ENCODE results near the gene ACRV1. TPM values are rescaled to one million over a fixed set of nuclear protein-coding genes. Genes with fewer than 3 reads are reported as not detected.

ACRV1 gene
- total and polyA plus RNA-seq, 2 donors (not counting 3 experiments of a cell fraction or from before 2014, with no cell fraction given) = not detected

DNA sequence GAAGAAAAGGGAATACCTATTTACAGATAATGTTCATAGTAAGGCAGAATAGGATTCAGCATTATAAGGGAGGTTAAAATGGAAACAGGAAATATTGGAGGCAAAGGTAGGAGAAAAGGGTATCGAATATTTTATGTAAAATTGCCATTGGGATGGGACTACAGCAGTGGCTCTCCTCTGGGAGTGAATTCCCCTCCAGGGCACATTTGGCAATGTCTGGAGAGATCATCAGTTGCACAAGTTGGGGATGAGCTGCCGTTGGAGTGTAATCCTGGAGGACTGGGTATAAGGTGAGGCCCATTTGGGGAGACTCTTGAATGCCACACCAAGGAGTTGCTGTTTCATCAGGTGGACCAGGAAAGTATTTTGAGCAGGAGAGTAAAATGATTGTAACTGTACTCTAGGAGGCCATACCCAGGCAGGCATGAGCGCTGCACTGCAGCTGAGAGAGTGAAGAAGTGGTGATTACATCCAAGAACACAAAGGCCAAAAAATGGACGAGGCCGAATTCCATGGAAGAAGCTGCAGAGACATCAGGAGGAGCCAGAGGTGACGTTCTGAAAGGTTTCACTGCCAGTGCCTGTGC lies 8.7 kb upstream of the ACRV1 start:
- Histone ChIP-seq H3K4me2 (ENCODE audit: insufficient read depth, low read length) (no peak overlapping the region), H3K4me3 (replicated peaks in 1 of 3; ENCODE audit: insufficient read depth in 1 of 3, low read depth in 1 of 3, low read length in 3 of 3) (no peak overlapping the region), H3K9me1 (replicated peaks; ENCODE audit: control insufficient read depth, extremely low read depth, insufficient read depth, low read length) (no peaks in the 10 kb centered on the region), H3K9ac (replicated peaks; ENCODE audit: extremely low read depth, insufficient read depth, low read length) (no peak overlapping the region), H3K27me3 (ENCODE audit: control insufficient read depth in 2 of 2, insufficient read depth in 2 of 2, low read length in 2 of 2) (no peaks in the 10 kb centered on the region), H3K9me3 (replicated peaks; ENCODE audit: control insufficient read depth, insufficient read depth, low read length) (no peaks in the 10 kb centered on the region), H3K27ac (ENCODE audit: insufficient read depth, low read depth, low read length) (no peak overlapping the region), H3K36me3 (ENCODE audit: control insufficient read depth in 2 of 2, extremely low read depth in 1 of 2, insufficient read depth in 2 of 2, low read length in 2 of 2) (no peaks in the 10 kb centered on the region), H2AFZ (ENCODE audit: low read depth, low read length) (no peak overlapping the region), H3K4me1 (ENCODE audit: control insufficient read depth, extremely low read depth, insufficient read depth, low read length) (no peaks in the 10 kb centered on the region), H3K79me2 (ENCODE audit: control insufficient read depth, insufficient read depth, low read length) (no peaks in the 10 kb centered on the region), H4K20me1 (replicated peaks; ENCODE audit: control insufficient read depth, extremely low read depth, insufficient read depth, low read length) (no peaks in the 10 kb centered on the region)
- intact Hi-C loops (cut with micrococcal nuclease) = no loop called here
- dilution Hi-C loops (cut with MboI; ENCODE audit: extremely low pct_ligation_motif_present, low sequenced_read_pairs) = no loop called here
- ChIA-PET CTCF (interaction anchor here (1.3 to 1.5 kb wide), 2 partner anchors 10 to 13 kb away, joined by 3 to 5 read pairs; no protein-coding TSS in a partner anchor), POLR2A (no interaction called here)
- TF ChIP-seq JUN (IDR thresholded peaks at IDR 0.05; ENCODE audit: borderline replicate concordance, insufficient read depth, insufficient read length, low read depth) (no peak), FOS (IDR thresholded peaks at IDR 0.05; ENCODE audit: borderline replicate concordance, insufficient read depth, low read length) (no peak), EZH2 (IDR thresholded peaks at IDR 0.05; ENCODE audit: borderline replicate concordance, low read depth, low read length, severe bottlenecking) (no peak), POLR2AphosphoS5 (IDR thresholded peaks at IDR 0.05; ENCODE audit: insufficient read depth, low read depth, low read length) (no peak)
- TF ChIP-seq, protein P1, sequence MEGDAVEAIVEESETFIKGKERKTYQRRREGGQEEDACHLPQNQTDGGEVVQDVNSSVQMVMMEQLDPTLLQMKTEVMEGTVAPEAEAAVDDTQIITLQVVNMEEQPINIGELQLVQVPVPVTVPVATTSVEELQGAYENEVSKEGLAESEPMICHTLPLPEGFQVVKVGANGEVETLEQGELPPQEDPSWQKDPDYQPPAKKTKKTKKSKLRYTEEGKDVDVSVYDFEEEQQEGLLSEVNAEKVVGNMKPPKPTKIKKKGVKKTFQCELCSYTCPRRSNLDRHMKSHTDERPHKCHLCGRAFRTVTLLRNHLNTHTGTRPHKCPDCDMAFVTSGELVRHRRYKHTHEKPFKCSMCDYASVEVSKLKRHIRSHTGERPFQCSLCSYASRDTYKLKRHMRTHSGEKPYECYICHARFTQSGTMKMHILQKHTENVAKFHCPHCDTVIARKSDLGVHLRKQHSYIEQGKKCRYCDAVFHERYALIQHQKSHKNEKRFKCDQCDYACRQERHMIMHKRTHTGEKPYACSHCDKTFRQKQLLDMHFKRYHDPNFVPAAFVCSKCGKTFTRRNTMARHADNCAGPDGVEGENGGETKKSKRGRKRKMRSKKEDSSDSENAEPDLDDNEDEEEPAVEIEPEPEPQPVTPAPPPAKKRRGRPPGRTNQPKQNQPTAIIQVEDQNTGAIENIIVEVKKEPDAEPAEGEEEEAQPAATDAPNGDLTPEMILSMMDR (IDR thresholded peaks at IDR 0.05; ENCODE audit: extremely low read depth in 1 of 2, insufficient read depth in 1 of 2, low read depth in 1 of 2, low read length in 2 of 2) = no peak
- TF ChIP-seq, protein P2, sequence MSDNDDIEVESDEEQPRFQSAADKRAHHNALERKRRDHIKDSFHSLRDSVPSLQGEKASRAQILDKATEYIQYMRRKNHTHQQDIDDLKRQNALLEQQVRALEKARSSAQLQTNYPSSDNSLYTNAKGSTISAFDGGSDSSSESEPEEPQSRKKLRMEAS (IDR thresholded peaks at IDR 0.05; ENCODE audit: insufficient read depth, insufficient read length) = no peak
- no TSS peak for BruUV-seq (replicated peaks)
- FAIRE-seq = no peak
- no peak for DNase-seq (ENCODE audit: low read depth, low spot score)

All from endothelial cell of umbilical vein (primary cell).